Measurements from ENCODE around the gene TMEM196.
"Not testable (repeated sequence)": the region's sequence is repeated elsewhere in the genome, so short reads cannot be mapped to it uniquely, and the experiment has no call there.

TMEM196 gene

GRCh38 chr7:19705663-19706062 lies 67.8 kb downstream of the TMEM196 start:
- no peak for DNase-seq

- no peak for DNase-seq
These were observed 71.9 kb downstream of the TMEM196 start for GRCh38 chr7:19701471-19701870.

- DNase-seq = no peak
These were observed 72.5 kb downstream of the TMEM196 start for GRCh38 chr7:19700936-19701335.

DNA sequence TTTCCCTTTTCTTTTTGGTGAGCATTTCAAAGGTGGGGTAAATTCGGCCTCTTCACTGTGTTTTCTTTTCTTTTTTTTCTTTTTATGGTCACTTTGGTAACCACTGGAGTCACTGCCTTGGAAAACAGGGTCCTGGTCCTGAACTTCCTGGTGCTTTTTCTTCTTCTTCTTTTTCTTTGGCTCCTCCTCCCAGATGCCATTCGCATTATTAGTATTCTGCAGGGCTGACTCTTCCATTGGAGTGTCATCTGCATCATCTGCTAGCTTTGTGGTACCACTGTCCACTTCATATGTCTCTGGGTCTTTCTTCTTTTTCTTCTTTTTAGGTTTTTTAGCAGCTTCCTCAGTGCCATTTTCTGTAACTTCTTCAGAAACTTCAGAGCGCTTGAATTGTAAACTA lies 75.1 kb downstream of the TMEM196 start:
- no peak for DNase-seq

DNA sequence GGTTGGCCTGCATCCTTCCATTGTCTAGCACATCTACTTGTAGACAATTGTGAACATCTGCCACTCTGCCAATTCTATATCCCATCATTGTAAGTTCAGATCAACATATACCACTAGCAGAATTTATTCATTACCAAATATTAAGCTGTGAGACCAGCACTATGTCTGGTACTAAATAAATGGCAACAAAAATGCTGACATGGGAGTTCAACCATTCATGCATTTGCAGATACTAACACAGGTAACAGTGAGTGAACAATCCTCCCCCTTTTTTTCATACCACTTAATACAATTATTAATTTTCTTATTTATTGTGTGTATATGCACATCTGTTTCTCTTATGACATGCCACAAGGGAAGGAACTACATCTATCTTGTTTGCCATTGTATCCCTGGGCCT lies 76.5 kb downstream of the TMEM196 start:
- DNase-seq = no peak

- no peak for DNase-seq
These were observed 81.1 kb downstream of the TMEM196 start for GRCh38 chr7:19692111-19692828.

DNA sequence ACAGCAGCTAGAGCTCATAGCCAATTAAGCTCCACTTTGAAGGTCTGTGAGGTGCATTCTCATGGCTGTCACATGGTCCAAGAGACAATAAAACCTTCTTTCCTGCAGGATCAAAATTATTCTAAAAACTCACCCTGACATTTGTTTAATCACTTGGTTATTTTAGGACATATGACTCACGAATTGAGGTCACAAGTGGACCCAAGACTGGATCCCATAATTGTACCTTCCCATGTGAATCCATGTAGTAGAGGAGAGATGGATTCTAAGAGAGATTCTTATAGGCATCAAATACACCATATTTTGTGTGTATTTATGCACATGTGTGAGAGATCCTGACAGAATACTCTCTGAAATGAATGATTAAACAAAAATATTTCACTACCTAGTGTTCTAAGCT lies 82.7 kb downstream of the TMEM196 start:
- DNase-seq = no peak

GRCh38 chr7:19689130-19689529 lies 84.3 kb downstream of the TMEM196 start:
- not testable (repeated sequence) for DNase-seq

DNA sequence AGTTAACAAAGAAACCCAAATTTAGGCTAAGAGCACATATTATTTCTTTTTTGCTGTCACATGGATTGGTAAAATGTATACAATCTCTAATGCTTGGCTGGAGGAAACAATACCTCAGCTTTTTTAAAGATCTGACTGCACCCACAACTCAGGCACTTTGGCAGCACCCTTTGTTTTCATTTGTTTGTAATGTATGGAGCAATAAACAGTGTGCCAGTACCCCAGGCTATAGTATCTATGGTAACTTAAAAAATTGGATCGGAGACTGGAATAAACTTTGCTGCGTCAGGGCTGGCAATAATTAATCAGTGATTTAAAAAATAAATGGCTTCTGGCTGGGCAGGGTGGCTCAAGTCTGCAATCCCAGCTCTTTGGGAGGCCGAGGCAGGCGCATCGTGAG lies 91.8 kb downstream of the TMEM196 start:
- DNase-seq = no peak

GRCh38 chr7:19677180-19677579 lies 96.2 kb downstream of the TMEM196 start:
- DNase-seq = peak; percentile 66

- DNase-seq = no peak
These were observed 97.6 kb downstream of the TMEM196 start for GRCh38 chr7:19675816-19676215.

GRCh38 chr7:19674266-19674960 lies 99.0 kb downstream of the TMEM196 start:
- no peak for DNase-seq

DNA sequence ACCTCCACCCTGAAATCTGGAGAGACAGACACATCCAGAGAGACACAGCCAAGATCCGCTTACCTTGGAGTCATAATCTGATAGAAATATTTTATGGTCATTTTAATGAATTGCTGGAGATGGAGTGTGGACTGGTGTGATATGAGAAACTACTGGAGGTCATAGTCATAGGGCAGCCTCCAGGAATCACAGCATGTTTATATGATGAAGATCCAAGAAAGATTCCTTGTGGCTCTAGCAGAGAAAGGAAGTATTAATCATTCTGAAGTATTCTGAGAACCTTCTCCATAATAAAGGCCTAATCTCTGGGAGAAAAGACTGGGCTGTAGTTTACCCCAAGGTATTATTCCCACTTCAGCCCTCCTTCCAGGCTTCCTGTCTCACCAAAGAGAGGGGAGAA lies 102.6 kb downstream of the TMEM196 start:
- DNase-seq = no peak
